Hepatocyte (in vitro differentiated cells): ENCODE results near the gene IQCM.
"Not testable (repeated sequence)": the region's sequence is repeated elsewhere in the genome, so short reads cannot be mapped to it uniquely, and the experiment has no call there.

Experiments
- CTCF ChIP-seq: fragments of 200-600 bp; sonication (generic); IDR thresholded peaks from 2 replicates; pipeline ENCODE4 v1.5.1; 2016; ENCODE audit warnings: antibody characterized with exemption, mild to moderate bottlenecking; ENCODE audit not compliant: poor library complexity
- EZH2 ChIP-seq: fragments of 200-600 bp; sonication (generic); IDR thresholded peaks from 2 replicates; pipeline ENCODE4 v1.6.1; 2016; ENCODE audit warnings: antibody characterized with exemption, mild to moderate bottlenecking, borderline replicate concordance

- TF ChIP-seq CTCF, EZH2: not testable (repeated sequence)
Observed at GRCh38 chr4:149468669-149469068, 347.0 kb downstream of the IQCM start.
